GM23248 (cell line): ENCODE data around the gene TMEM184B.

Experiments
- EZH2 ChIP-seq: fragments of 200-600 bp; sonication (generic); IDR thresholded peaks from 2 replicates; pipeline ENCODE4 v1.6.1; 2018; ENCODE audit warnings: antibody characterized with exemption, mild to moderate bottlenecking; ENCODE audit not compliant: insufficient read depth, poor library complexity, severe bottlenecking
- EZH2phosphoT487 ChIP-seq: fragments of 200-600 bp; sonication (generic); IDR thresholded peaks from 2 replicates; pipeline ENCODE4 v1.6.1; 2018; ENCODE audit warnings: antibody characterized with exemption, moderate library complexity, mild to moderate bottlenecking, low read depth; ENCODE audit not compliant: insufficient read depth

- TF ChIP-seq EZH2phosphoT487 (no peak), EZH2 (no peak)
These were observed 17.5 kb upstream of the TMEM184B start for GRCh38 chr22:38290347-38290746.
